Endothelial cell of hepatic sinusoid (primary cell): ENCODE data around the gene CPAMD8.

Experiments
- in situ Hi-C: cut with HindIII; loops from 2 replicates; pipeline ENCODE4 v1.10.0; 2017; ENCODE audit warnings: low sequenced_read_pairs

CPAMD8 gene

DNA sequence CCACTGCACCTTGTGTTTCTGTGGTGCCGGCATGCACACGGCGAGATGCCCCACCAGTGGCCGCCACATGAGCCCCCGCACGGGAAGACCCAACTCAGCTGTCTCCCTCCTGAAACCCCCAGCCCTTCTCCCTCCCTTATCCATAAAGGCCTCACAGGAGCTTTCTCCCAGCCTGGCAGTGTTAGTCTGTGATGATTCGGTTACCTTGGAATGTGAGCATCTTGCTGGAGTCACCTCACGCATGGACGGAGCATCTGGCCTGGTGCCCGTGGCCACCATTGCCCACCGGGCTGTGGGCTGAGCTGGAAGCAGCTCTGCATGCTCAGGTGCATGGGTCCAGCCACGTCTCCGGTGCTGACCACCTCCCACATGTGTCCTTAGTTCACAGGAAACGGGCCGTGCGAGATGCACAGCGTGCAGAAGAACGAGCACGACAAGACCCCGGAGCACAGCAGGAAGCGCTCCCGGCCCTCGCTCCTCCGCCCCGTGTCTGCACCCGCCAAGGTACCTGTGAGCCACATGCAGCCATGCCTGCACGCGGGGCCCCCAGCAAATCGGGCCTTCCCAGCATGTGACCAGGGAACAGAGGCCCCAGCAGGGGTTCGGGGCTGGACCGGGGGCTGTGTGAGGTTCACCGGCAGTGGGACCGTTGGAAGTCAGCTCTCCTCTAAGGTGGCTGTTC, 175.4 kb downstream of the CPAMD8 start:
- in situ Hi-C loops, result no loop called here

- in situ Hi-C loops, result no loop called here
Measured at GRCh38 chr19:16850133-16850532, 176.5 kb downstream of the CPAMD8 start.

DNA sequence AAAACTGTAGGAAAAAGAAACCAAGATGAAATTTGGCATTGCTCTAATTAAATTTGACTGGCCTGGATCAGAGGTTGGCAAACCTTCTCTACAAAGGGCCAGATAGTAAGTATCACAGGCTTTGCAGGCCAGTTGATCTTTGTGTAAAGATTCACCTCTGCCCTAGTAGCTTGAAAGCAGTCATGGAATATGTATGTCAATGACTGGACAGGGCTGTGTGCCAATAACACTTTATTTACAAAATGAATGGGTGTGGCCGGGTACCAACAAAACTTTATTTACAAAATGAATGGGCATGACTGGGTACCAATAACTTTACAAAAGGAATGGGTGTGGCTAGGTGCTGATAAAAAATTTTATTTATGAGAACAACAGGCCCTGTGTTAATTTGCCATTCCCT, 177.4 kb downstream of the CPAMD8 start:
- in situ Hi-C loops, result no loop called here

- in situ Hi-C loops, result no loop called here
Measured at GRCh38 chr19:16847430-16847829, 179.2 kb downstream of the CPAMD8 start.

DNA sequence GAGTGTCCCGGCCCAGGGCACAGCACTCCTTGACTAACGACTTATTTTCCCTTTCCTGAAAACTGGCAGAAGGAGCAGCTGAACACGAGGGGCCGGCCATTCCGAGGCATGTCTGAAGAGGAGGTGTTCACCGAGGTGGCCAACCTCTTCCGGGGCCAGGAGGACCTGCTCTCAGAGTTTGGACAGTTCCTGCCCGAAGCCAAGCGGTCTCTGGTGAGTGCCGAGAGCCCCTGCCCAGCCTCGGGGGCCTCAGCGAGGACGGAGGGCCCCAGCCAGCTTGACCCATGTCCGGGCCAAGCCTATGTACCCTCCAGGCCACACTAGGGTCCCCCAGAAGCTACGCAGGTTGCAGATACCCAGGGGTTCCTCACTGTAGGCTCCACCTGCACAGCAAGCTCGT, 179.7 kb downstream of the CPAMD8 start:
- in situ Hi-C loops, result no loop called here
